ENCODE results near the gene NTRK3.

NTRK3 gene

DNA sequence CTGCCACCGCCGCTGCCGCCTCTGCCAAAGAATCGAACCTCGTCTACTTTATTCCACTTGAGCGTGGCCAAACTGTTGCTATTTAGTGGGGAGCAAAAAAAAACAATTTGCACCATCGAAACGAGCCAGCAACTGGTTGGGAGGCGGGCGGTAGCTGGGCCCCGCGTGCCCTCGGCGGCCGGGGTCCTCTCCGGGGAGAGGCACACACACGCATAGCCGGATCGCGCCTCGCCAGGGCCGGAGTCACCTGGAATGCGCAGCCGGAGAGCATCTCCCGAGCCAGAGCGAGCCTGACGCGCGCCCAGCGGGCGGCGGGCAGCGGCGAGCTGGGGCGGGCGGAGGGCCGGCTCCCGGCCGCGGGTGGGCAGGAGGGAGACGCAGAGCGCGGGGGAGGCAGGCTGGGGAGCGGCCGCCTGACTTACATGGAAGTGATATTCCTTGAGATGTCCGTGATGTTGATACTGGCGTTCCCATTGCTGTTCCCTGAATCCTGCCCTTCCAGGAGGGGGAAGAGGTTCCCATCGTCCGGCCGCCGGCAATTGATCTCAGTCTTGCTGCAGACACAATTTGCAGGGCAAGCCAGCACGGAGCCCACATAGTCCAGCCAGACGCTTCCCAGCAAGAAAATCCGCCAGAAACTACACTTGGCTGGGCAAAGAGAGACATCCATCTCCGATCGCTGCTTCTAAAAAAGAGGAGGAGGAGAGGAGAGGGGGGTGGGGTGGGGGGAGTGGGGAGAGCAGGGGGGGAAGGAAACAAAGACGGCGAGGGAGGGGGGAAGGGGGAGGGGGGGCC lies 858 bp downstream of the NTRK3 start:
- no peak overlapping the region for H3K4me3 ChIP-seq (ENCODE audit: low read length)
- no peaks in the 10 kb centered on the region for H3K36me3 ChIP-seq (ENCODE audit: control insufficient read depth, low read length)
- H3K9me3 ChIP-seq (ENCODE audit: control insufficient read depth, insufficient read depth, low read length) = no peaks in the 10 kb centered on the region
- H3K27ac ChIP-seq (ENCODE audit: low read depth, low read length) = no peak overlapping the region
- no peaks in the 10 kb centered on the region for H3K79me2 ChIP-seq (ENCODE audit: control insufficient read depth, low read length)
- H3K27me3 ChIP-seq (ENCODE audit: control insufficient read depth, low read length) = peaks cover 3% of the 10 kb centered on the region; the same call in 1 of the 2 replicates
- no peak for TF ChIP-seq EZH2phosphoT487 (IDR thresholded peaks at IDR 0.05; ENCODE audit: borderline replicate concordance, low read length)
- TF ChIP-seq, protein P1, sequence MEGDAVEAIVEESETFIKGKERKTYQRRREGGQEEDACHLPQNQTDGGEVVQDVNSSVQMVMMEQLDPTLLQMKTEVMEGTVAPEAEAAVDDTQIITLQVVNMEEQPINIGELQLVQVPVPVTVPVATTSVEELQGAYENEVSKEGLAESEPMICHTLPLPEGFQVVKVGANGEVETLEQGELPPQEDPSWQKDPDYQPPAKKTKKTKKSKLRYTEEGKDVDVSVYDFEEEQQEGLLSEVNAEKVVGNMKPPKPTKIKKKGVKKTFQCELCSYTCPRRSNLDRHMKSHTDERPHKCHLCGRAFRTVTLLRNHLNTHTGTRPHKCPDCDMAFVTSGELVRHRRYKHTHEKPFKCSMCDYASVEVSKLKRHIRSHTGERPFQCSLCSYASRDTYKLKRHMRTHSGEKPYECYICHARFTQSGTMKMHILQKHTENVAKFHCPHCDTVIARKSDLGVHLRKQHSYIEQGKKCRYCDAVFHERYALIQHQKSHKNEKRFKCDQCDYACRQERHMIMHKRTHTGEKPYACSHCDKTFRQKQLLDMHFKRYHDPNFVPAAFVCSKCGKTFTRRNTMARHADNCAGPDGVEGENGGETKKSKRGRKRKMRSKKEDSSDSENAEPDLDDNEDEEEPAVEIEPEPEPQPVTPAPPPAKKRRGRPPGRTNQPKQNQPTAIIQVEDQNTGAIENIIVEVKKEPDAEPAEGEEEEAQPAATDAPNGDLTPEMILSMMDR (IDR thresholded peaks at IDR 0.05; ENCODE audit: low read depth, low read length, poor library complexity, severe bottlenecking) = no peak
- H3K4me2 ChIP-seq (ENCODE audit: low read length) = no peak overlapping the region
- H3K4me1 ChIP-seq (ENCODE audit: control insufficient read depth, low read length) = no peaks in the 10 kb centered on the region
- no peaks in the 10 kb centered on the region for H3F3A ChIP-seq (ENCODE audit: control insufficient read depth, insufficient read depth)
- H4K20me1 ChIP-seq (ENCODE audit: control insufficient read depth, insufficient read depth, low read depth, low read length) = no peaks in the 10 kb centered on the region
- H3K9me2 ChIP-seq (replicated peaks; ENCODE audit: control insufficient read depth, low read length) = no peaks in the 10 kb centered on the region

DNA sequence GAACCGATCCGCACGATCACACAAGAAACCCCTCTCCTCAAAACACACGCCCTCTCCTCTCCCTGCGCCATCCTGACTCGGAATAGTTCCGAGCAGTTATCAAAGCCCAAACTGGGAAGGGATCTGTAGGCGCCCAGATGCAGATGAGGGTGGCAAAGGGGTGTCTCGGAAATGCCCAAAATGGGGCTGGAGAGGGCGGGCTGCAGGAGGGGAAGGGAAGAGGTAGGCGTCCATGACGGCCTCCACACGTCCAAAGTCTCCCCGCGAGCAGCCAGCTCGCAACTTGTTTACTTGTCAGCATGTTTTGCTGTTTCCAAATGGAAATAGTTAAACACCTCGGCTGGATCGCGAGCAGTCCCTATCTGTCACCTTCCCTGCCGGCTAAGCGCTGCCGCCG lies 1.5 kb downstream of the NTRK3 start:
- H3K9me2 ChIP-seq (replicated peaks; ENCODE audit: control insufficient read depth, low read length) = no peaks in the 10 kb centered on the region
- H3K27me3 ChIP-seq (ENCODE audit: control insufficient read depth, low read length) = peaks cover 3% of the 10 kb centered on the region; the same call in 1 of the 2 replicates
- no peaks in the 10 kb centered on the region for H3F3A ChIP-seq (ENCODE audit: control insufficient read depth, insufficient read depth)

DNA sequence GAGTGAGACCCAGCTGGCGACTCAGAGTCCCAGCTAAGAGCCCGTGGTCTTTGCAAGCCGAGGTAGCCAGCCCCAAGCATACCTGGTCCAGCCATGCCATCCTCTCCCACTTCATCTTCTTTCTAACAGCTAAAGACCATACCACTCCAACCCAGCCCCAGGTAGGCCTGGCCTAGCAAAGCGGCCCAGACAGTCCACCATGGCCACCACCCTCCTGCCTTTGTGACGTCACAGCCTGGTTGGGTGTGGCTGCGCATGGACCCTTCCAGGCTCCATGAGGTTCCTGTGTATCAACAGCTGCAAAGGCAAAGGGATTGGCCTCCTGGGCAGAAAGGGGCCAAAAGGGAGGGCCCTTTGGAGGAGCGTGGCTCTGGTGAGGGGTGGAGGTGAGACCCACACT lies 4.1 kb downstream of the NTRK3 start:
- Histone ChIP-seq H4K20me1 (ENCODE audit: control insufficient read depth, insufficient read depth, low read depth, low read length) (no peaks in the 10 kb centered on the region), H3K4me2 (ENCODE audit: low read length) (no peak overlapping the region), H3K9me3 (ENCODE audit: control insufficient read depth, insufficient read depth, low read length) (no peaks in the 10 kb centered on the region), H3K27me3 (ENCODE audit: control insufficient read depth, low read length) (peaks cover 3% of the 10 kb centered on the region; the same call in 1 of the 2 replicates), H3F3A (ENCODE audit: control insufficient read depth, insufficient read depth) (no peaks in the 10 kb centered on the region), H3K9me2 (replicated peaks; ENCODE audit: control insufficient read depth, low read length) (no peaks in the 10 kb centered on the region), H3K4me1 (ENCODE audit: control insufficient read depth, low read length) (no peaks in the 10 kb centered on the region), H3K36me3 (ENCODE audit: control insufficient read depth, low read length) (no peaks in the 10 kb centered on the region), H3K4me3 (ENCODE audit: low read length) (no peak overlapping the region), H3K79me2 (ENCODE audit: control insufficient read depth, low read length) (no peaks in the 10 kb centered on the region), H3K27ac (ENCODE audit: low read depth, low read length) (no peak overlapping the region)
- TF ChIP-seq EZH2phosphoT487 (IDR thresholded peaks at IDR 0.05; ENCODE audit: borderline replicate concordance, low read length) = no peak
- TF ChIP-seq, protein P1 (IDR thresholded peaks at IDR 0.05; ENCODE audit: low read depth, low read length, poor library complexity, severe bottlenecking) = no peak

More for the DNA sequence above, 1.5 kb downstream of the NTRK3 start:
- no peaks in the 10 kb centered on the region for H3K36me3 ChIP-seq (ENCODE audit: control insufficient read depth, low read length)
- H3K4me3 ChIP-seq (ENCODE audit: low read length) = no peak overlapping the region
- no peak overlapping the region for H3K27ac ChIP-seq (ENCODE audit: low read depth, low read length)
- H3K4me2 ChIP-seq (ENCODE audit: low read length) = no peak overlapping the region
- no peaks in the 10 kb centered on the region for H4K20me1 ChIP-seq (ENCODE audit: control insufficient read depth, insufficient read depth, low read depth, low read length)
- no peaks in the 10 kb centered on the region for H3K9me3 ChIP-seq (ENCODE audit: control insufficient read depth, insufficient read depth, low read length)
- TF ChIP-seq, protein P1 (IDR thresholded peaks at IDR 0.05; ENCODE audit: low read depth, low read length, poor library complexity, severe bottlenecking) = no peak
- no peak for TF ChIP-seq EZH2phosphoT487 (IDR thresholded peaks at IDR 0.05; ENCODE audit: borderline replicate concordance, low read length)
- no peaks in the 10 kb centered on the region for H3K79me2 ChIP-seq (ENCODE audit: control insufficient read depth, low read length)
- H3K4me1 ChIP-seq (ENCODE audit: control insufficient read depth, low read length) = no peaks in the 10 kb centered on the region
